ENCODE results near the gene CELF6.

The CELF6 gene

GRCh38 chr15:72271895-72272212 is 48.1 kb downstream of the CELF6 start:
- DNase-seq (ENCODE audit: low spot score): no peak

DNA sequence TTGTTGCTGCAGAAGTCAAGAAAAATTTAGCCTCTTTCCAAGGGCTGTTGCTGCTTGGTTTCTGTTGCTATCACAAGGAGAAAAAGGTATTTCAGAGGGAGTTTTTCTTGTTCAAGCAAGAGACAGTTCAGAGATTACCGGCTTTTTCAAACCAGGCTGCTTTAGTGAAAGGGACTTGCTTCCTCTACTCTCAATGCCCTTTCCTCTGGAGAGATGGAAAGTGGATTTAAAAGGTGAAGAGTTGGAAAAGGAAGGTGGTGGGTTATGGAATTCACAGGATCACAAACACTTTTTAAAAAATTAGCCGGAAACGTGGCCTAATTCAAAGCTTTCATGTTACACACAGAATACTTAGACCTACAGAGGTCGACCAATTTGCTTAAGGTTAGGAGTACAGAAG is 48.7 kb downstream of the CELF6 start:
- no peak for DNase-seq (ENCODE audit: low spot score)

- no peak for DNase-seq (ENCODE audit: low spot score)
Measured at GRCh38 chr15:72269739-72270138, 50.2 kb downstream of the CELF6 start.

- no peak for DNase-seq (ENCODE audit: low spot score)
Measured at GRCh38 chr15:72265031-72265430, 54.9 kb downstream of the CELF6 start.

GRCh38 chr15:72252663-72253299 is 67.2 kb downstream of the CELF6 start:
- DNase-seq (ENCODE audit: low spot score): no peak

DNA sequence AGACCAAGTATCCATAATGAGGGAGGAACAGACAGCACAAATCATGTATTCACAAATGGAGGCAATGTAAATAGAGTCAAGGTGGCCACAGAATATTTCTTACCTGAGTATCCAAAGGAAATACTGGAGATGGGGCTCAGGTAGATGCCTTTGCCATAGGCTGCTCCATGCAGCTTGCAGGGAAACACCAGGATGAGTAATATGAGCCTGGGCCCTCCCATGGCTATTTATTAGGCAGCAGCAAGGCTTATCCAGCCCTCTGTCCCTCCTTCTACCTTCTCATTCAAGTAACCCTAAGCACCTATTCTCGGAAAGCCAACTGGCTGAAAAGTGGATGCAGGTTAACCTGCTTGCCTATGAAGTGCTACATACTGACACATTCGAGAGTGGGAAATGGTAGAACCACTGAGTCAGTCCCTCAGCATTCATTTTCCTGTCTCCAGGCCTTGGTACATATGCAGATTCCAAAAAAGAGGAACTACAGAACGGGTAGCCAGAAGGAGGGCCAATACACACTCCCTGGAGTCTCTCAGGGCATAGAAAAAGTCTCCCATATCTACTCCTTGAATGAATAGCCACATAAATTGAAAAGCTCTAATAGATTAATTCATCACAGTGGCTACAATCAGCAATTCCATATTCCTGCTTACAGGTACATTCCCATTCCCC is 70.7 kb downstream of the CELF6 start:
- DNase-seq (ENCODE audit: low spot score): no peak

DNA sequence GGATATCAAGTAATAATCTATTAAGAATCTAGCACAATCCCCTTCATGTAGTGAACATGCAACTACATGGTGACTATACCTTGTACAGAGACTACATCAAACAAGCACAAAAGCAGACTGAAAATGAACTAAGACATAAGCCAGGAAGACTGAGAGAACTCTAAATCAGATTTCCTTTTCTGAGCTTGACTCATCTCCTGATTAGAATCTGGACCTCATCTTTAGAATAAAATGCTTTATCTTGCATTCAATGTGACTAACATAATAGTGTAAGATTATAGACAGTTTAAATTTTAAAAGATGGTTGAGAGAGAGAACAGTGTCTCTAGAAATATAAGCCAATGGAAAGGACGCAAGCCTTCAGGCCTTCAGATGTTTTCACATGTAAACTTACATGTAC is 71.4 kb downstream of the CELF6 start:
- no peak for DNase-seq (ENCODE audit: low spot score)

DNA sequence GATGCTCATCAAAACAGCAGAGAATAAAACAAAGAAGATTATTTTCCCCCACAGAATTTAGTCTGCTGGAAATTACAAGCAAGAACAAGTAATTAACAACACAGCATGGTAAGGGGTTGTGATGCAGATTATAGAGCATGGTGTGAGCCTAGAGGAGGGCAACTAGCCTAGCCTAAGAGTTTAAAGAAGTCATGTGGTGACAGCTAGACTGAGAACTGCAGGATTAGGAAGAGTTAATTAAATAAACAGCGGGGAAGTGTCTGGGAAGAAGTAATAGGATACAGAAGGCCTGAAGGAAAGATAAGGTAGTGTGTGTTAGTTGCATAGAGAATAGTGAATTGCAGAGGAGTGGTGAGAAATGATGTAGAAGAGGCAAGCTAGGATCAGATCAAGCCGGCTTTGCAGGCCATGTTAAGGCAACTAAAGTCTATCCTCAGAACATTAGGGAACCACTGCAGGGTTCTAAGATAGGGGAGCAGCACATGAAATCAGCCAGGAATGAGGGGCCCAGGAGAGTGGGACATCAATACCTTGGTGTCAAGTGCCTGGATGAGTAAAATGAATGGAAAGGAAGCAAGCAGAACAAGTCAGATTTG is 77.1 kb downstream of the CELF6 start:
- DNase-seq (ENCODE audit: low spot score): no peak

- no peak for DNase-seq (ENCODE audit: low spot score)
Measured at GRCh38 chr15:72239652-72240051, 80.3 kb downstream of the CELF6 start.

GRCh38 chr15:72238586-72238985 is 81.4 kb downstream of the CELF6 start:
- DNase-seq (ENCODE audit: low spot score): no peak

DNA sequence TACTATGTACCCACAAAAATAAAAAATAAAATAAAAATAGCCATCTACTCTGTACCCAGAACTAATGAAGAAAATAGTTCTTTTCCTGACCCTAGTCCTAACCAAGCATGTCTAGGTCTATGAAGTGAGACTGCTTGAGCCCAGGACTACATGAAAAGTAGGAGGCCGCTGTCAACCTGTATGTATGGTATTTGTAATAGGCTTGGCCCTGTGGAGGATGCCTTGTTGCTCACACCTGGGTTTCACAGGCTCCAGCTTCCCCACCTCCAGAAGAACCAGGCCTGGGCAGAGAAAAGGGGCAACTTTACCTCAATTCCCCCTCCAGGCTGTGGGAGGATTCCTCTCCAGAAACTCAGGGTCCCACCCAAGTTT is 82.1 kb downstream of the CELF6 start:
- no peak for DNase-seq (ENCODE audit: low spot score)

- no peak for DNase-seq (ENCODE audit: low spot score)
Measured at GRCh38 chr15:72237029-72237852, 82.7 kb downstream of the CELF6 start.

GRCh38 chr15:72236381-72237003 is 83.5 kb downstream of the CELF6 start:
- no peak for DNase-seq (ENCODE audit: low spot score)

- DNase-seq (ENCODE audit: low spot score): no peak
Measured at GRCh38 chr15:72235298-72235697, 84.7 kb downstream of the CELF6 start.

Measured in left forelimb (tissue), 1 donor.